Fibroblast of skin of back (primary cell): ENCODE data around the gene EMX1. TPM values are rescaled to one million over a fixed set of nuclear protein-coding genes. Genes with fewer than 3 reads are reported as not detected.

Experiments
- DNase-seq: peaks from one replicate; pipeline ENCODE4 v3.0.0-alpha.2; 2013
- polyA plus RNA-seq, 2 experiments: library from polyadenylated mRNA; unstranded; fragments of 120-200 nt; gene quantifications; one replicate each; pipeline ENCODE4 v1.2.1, GENCODE V29; 2013; ENCODE audit not compliant: insufficient read length in 2 of 2

EMX1 gene
- polyA plus RNA-seq (2013, experiment 1 of 2; ENCODE audit: insufficient read length): not detected
- not detected for polyA plus RNA-seq (2013, experiment 2 of 2; ENCODE audit: insufficient read length)

- DNase-seq: no peak
Observed at GRCh38 chr2:72917138-72917876, at the start of gene EMX1. TSS of gene EMX1 (plus strand) at chr2:72917519. CDS start at chr2:72917853, 334 bp downstream.

- no peak for DNase-seq
Observed at GRCh38 chr2:72871060-72871459, 46.3 kb upstream of the EMX1 start.

- no peak for DNase-seq
Observed at GRCh38 chr2:72871880-72872279, 45.4 kb upstream of the EMX1 start.

DNA sequence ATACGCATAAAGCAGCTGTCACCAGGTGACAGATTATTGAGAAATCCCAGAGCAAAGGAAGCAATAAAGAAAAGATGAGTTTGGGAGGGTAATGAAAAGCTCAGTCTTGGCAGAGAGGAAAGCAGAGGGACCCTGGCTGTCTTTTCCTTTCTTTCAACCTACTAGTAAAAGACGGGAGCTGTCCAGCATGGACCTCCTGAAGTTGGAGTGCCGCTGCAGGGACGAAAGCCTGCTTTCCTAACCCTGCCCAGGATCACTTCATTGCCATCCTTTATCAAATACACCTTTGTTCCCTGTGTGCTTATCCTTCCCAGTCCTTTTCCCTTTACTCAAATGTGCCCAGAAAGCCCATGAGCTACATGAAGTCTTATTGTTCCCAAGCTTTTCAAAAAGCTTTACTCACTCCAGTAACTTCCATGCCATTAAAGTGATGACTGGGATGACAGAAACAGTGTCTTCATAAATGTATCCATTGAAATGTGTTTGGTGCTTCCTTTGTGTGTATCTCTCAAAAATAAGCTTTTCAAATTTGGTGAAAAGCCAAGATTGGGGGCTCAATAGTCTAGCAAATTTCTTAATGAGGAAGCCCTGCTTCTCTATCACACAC is 33.9 kb upstream of the EMX1 start:
- peak; percentile 54 for DNase-seq

- DNase-seq: no peak
Observed at GRCh38 chr2:72886505-72887031, 30.8 kb upstream of the EMX1 start.

DNA sequence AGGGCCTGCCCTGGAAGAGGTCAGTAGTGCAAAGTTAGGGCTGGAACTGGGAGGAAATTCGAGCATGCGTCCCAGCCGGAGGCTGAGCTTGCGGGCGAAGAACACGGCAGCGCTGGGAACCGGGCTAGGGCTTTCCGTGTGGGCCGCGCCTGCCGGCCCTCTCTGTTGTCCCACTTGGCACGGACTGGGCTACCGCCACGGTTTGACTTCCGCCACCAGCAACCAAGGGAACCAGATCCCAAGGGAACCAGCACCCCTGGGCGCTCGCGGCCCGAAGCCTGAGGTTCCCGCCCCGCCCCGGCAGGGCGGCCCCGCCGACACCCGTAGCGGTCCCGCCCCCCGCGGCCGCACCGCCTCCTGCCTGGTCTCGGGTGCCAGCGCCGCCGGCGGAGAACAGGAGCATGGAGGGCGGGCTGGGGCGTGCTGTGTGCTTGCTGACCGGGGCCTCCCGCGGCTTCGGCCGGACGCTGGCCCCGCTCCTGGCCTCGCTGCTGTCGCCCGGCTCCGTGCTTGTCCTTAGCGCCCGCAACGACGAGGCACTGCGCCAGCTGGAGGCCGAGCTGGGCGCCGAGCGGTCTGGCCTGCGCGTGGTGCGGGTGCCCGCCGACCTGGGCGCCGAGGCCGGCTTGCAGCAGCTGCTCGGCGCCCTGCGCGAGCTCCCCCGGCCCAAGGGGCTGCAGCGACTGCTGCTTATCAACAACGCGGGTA is 30.1 kb upstream of the EMX1 start, which contains the start of gene SPR:
SPR (plus strand) TSS at position 377 of the 708 bp plus-strand sequence; CDS start at position 402, 25 bp downstream.
- DNase-seq: peak; percentile 62

- peak; percentile 86 for DNase-seq
Observed at GRCh38 chr2:72887740-72888437, 29.4 kb upstream of the EMX1 start.

DNA sequence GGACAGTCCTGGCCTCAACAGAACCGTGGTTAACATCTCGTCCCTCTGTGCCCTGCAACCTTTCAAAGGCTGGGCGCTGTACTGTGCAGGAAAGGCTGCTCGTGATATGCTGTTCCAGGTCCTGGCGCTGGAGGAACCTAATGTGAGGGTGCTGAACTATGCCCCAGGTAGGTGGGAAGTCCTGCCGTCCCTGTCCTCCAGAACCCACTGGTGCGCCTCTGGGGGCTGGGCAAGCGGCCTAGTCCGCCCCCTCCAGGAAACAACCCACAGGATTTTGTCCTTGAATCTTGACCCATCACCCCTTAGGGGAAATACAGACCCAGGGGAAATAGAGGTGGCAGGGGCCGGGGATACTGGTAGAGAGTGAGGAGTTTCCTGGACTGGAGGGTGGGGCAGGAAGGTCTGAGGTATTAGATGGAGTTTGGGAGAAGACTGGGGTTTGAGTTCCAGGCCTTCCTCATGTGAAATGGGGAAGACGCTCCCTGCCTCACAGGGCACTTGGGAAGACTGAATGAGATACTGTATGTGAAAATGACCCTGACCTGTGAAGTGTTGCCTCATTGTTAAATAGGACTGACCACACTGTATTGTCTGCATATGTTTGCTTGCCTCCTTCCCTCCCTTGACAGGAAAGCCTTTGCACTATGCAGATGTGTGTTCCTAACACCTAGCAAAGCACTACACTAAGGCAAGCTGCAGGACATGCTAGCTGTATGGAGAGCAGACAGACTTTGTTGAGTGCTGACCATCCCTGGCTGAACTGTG is 28.7 kb upstream of the EMX1 start:
- DNase-seq: no peak

- DNase-seq: no peak
Observed at GRCh38 chr2:72889991-72890390, 27.3 kb upstream of the EMX1 start.

DNA sequence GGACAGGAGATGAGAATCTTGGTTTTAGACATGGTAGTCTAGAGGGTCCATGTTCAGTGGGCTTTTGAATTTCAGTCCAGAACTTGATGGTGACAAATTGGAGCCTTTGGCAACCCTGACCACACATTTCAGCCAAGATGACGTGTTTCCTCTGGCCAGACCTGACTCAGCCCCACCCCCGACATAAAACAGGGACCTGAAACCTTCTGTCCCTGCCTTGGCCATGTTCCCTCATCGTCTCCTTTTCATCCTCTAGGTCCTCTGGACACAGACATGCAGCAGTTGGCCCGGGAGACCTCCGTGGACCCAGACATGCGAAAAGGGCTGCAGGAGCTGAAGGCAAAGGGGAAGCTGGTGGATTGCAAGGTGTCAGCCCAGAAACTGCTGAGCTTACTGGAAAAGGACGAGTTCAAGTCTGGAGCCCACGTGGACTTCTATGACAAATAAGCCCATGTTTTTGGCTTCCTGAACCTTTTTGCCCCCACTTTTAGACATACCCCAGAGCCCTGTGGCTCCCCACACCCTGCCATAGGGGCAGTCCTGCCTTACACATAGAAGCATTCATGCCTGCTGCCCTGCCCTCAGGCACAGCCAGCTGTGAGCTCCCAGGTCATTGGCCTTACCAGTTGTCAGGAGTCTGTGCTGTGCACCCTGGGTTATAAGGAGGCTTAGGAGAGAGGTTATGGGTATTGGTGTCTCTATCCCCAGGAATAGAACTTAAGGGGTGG is 26.1 kb upstream of the EMX1 start:
- no peak for DNase-seq

DNA sequence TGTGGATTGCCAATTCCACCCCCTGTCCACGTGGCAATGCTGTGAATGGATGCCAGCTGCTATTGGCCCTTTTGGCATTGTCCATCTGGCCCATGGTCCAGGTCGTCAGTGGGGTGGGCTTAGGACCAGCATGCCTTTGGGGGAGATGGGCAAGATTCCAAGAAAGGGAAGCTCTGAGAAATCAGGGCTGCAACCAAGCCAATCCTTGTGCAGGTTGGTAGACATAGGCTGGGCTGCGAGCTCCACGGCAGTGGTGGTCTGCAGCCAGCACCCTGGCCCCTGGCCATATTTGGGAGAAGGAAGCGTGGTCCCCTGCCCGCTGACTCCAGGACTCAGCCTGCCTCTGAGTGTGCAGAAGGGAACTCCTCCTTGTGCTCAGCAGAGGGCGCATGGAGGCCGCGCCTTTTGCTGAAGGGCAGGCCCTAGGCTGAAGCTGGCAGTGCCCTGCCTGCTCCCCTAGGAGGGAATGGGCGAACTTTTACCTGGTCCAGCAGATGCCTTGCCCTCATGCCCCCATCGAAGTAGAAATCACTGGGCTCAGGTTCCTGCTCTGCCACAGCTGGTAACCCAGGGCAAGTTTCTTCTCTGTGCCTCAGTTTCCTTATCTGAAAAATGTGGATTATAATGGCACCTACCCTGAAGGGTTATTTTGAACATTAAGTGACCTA is 24.7 kb upstream of the EMX1 start:
- DNase-seq: peak; percentile 72

DNA sequence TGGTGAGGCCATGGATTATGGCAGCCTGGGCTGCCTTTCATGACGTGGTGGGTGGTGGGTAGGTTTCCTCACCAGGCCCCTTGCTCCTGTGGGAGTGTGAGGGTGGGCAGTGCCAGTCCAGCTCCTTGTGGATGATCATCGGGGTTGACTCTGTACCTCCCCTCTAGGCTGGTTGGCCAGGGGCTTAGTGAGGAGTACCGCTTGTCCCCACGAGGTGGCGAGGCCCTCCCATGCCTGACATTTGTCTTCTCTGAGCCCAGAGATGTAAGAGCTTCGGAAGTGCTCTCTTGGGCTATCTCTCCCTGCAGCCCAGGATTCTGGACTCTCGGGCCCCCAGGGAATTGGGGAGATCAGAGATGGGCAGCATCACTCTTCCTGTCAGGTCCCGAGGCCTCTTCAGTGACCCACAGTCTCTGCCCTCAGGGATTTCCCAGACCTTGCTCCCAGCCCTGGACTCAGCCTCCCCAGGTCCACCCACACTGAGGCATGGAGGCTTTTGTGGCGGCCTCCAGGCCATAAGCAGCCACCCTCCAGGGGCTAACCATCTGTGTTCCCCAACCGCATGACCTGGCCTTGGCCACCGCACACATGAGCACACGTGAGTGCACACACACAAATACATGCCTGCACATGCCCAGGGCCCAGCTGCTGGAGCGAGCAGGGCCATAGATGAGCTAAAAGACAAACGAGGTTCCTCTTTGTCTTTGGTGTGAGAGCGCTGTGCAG is 23.6 kb upstream of the EMX1 start:
- peak; percentile 65 for DNase-seq

DNA sequence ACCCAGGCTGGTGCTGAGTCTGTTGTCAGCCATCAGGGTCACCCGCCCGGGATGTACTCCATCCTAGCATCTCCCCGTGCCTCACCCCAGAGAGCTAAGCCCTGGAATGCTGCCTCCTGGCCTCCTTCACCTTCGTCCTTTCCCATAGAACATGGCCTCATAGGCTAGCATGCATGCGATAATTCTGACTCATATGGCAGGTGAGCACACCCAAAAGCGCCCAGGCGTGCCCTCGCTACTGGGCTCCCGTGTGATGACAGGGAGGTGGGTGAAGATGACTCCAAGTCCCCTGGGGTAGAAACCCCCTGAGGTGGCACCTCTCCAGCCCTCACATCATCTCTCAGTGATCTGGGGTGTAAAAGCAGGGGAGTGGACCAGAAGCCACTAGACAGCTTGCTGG is 22.8 kb upstream of the EMX1 start:
- no peak for DNase-seq

DNA sequence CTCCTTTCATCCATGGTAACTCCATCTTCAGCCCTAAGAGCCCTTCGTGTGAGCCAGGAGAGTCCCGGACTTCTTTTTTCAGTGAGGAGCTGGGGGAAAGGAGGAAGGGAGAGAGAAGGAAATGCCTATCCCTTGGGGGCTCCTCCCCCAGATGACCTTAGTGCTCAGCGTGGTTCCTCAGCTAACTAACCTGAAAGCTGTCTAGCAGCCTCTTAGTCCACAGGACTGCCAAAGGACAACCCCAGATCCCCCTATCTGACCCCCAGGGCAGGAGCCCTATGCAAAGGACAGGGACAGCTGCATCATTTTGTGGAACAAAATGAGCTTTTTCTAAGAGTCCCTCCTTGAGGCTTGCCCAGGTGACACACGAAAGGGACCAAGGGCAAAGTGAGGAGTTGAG is 22.2 kb upstream of the EMX1 start:
- DNase-seq: no peak

GRCh38 chr2:72895759-72896281 is 21.5 kb upstream of the EMX1 start:
- peak; percentile 32 for DNase-seq

GRCh38 chr2:72896446-72896845 is 20.9 kb upstream of the EMX1 start:
- DNase-seq: peak; percentile 29

- no peak for DNase-seq
Observed at GRCh38 chr2:72897785-72898584, 19.3 kb upstream of the EMX1 start.

DNA sequence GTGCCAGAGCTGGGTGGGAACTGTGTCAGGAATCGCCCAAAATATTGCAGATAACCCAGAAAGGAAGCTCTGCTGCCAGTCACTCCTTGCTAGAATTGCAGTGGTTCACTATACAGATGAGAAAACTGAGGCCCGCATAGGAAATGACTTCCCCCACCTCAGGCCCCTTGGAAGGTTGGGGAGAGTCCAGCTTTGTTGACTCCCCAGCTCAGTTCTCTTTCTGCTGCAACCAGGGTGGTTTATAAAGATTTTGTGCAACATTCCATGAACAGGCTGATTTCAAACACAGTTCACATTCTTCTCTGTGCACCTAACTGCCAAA is 18.8 kb upstream of the EMX1 start:
- no peak for DNase-seq
